CD4-positive, alpha-beta memory T cell (primary cell): Measurements from ENCODE around the gene CUX1. TPM values are rescaled to one million over a fixed set of nuclear protein-coding genes. Genes with fewer than 3 reads are reported as not detected.
"Not testable (repeated sequence)": the region's sequence is repeated elsewhere in the genome, so short reads cannot be mapped to it uniquely, and the experiment has no call there.

Experiments used
- CTCF ChIA-PET: fragments of 350-600 bp; sonication (Branson Sonifier 250); formaldehyde crosslinking; loops from one replicate; lab custom pipeline; 2021; ENCODE audit warnings: inconsistent platforms; ENCODE audit not compliant: partially characterized antibody; lab: Charles Lee
- POLR2A ChIA-PET: fragments of 350-600 bp; sonication (Branson Sonifier 250); formaldehyde crosslinking; loops from one replicate; lab custom pipeline; 2021; ENCODE audit not compliant: partially characterized antibody; lab: Charles Lee
- DNase-seq, 5 donors: peaks; one replicate each; pipeline versions ENCODE4 v3.0.0 to v3.0.0-alpha.2; 2020 to 2022; ENCODE audit warnings: mixed read lengths in 1 of 5
- H3K27ac ChIP-seq: one replicate; pipeline ENCODE4 v1.7.0; 2013; ENCODE audit warnings: low read depth, low read length
- H3K27me3 ChIP-seq: 2 replicates; pipeline ENCODE4 v1.7.0; 2013; ENCODE audit warnings: mild to moderate bottlenecking, low read length, moderate library complexity; ENCODE audit not compliant: insufficient read depth
- H3K36me3 ChIP-seq: 2 replicates; pipeline ENCODE4 v1.7.0; 2013; ENCODE audit warnings: mild to moderate bottlenecking, low read length, moderate library complexity; ENCODE audit not compliant: insufficient read depth
- H3K4me1 ChIP-seq: 2 replicates; pipeline ENCODE4 v1.7.0; 2013; ENCODE audit warnings: mild to moderate bottlenecking, low read length, moderate library complexity; ENCODE audit not compliant: insufficient read depth
- H3K4me3 ChIP-seq, 2 donors: one replicate each; pipeline ENCODE4 v1.7.0; 2013; ENCODE audit warnings: low read length in 2 of 2, mild to moderate bottlenecking in 1 of 2
- H3K9me3 ChIP-seq, 2 donors: one replicate each; pipeline ENCODE4 v1.7.0; 2013; ENCODE audit warnings: low read length in 2 of 2, control low read depth in 1 of 2; ENCODE audit not compliant: control insufficient read depth in 1 of 2
- H3K27ac Mint-ChIP-seq, 7 donors: one replicate each; pipeline ENCODE4 v1.8.0; 2020 to 2021; ENCODE audit warnings: mixed read lengths in 7 of 7, mild to moderate bottlenecking in 6 of 7, inconsistent platforms in 3 of 7, moderate library complexity in 3 of 7
- H3K27me3 Mint-ChIP-seq, 2 donors: one replicate each; pipeline ENCODE4 v1.8.0; 2020 to 2021; ENCODE audit warnings: mixed read lengths in 2 of 2
- H3K36me3 Mint-ChIP-seq, 2 donors: one replicate each; pipeline ENCODE4 v1.8.0; 2020 to 2021; ENCODE audit warnings: mixed read lengths in 2 of 2, inconsistent platforms in 1 of 2, mild to moderate bottlenecking in 1 of 2
- H3K4me1 Mint-ChIP-seq, 4 donors: one replicate each; pipeline ENCODE4 v1.8.0; 2020 to 2021; ENCODE audit warnings: mixed read lengths in 4 of 4, mild to moderate bottlenecking in 1 of 4
- H3K4me3 Mint-ChIP-seq, 8 donors: one replicate each; pipeline ENCODE4 v1.8.0; 2020 to 2021; ENCODE audit warnings: mixed read lengths in 8 of 8, mild to moderate bottlenecking in 7 of 8, moderate library complexity in 6 of 8, inconsistent platforms in 3 of 8
- H3K9me3 Mint-ChIP-seq, 8 donors: one replicate each; pipeline ENCODE4 v1.8.0; 2020 to 2021; ENCODE audit warnings: mixed read lengths in 8 of 8, mild to moderate bottlenecking in 5 of 8, inconsistent platforms in 3 of 8, moderate library complexity in 1 of 8
- intact Hi-C: fragments of 100-400 bp; cut with micrococcal nuclease; formaldehyde crosslinking; loops from one replicate; pipeline ENCODE4 v1.15.1; 2023
- polyA plus RNA-seq, 2 donors: library from polyadenylated mRNA; unstranded; fragments of 300-500 nt; fragmentation: Illumina TruSeq; gene quantifications; one replicate each; pipeline ENCODE4 v1.2.3, GENCODE V29; 2021
- total RNA-seq, 2 experiments: library from RNA; stranded (reverse); gene quantifications; one replicate each; pipeline ENCODE4 v1.2.3, GENCODE V29; 2021

Gene CUX1
- total and polyA plus RNA-seq, 4 experiments from 2014 or later = 2.1 to 47.6 (median 36.1) TPM

DNA sequence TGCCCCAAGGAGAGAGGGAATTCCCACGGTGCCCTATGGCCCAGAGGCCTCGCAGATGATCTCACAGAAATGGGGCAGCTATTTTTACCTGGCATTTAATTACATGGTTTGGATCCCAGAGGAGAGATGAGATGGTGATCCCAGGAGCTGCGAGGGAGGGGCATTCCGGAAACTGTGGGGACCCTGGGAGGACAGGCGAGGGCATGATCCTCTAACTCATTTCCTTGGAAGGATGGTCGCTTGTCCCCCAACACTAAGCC, 478.7 kb downstream of the CUX1 start:
- Mint-ChIP-seq H3K4me1 (peaks cover 4 to 9% (median 8%) of the 10 kb centered on the region in 4 donors), H3K4me3 (no peak overlapping the region), H3K27me3 (peaks cover 1 to 4% of the 10 kb centered on the region in 2 donors), H3K9me3 (peaks cover 0 to 1% (median 0%) of the 10 kb centered on the region in 8 donors), H3K27ac (no peak overlapping the region), H3K36me3 (no peaks in the 10 kb centered on the region)
- no peak overlapping the region for H3K27ac ChIP-seq
- CTCF ChIA-PET = no interaction called here
- H3K9me3 ChIP-seq = no peaks in the 10 kb centered on the region
- no peak overlapping the region for H3K4me3 ChIP-seq
- intact Hi-C loops = no loop called here
- H3K36me3 ChIP-seq = no peaks in the 10 kb centered on the region
- H3K27me3 ChIP-seq = no peaks in the 10 kb centered on the region
- no peak for DNase-seq
- peaks cover 9% of the 10 kb centered on the region for H3K4me1 ChIP-seq
- POLR2A ChIA-PET = interaction anchor here (1.8 kb wide), 1 partner anchor 9 kb away, joined by 5 read pairs; the partner anchor contains the start of gene SH2B2

DNA sequence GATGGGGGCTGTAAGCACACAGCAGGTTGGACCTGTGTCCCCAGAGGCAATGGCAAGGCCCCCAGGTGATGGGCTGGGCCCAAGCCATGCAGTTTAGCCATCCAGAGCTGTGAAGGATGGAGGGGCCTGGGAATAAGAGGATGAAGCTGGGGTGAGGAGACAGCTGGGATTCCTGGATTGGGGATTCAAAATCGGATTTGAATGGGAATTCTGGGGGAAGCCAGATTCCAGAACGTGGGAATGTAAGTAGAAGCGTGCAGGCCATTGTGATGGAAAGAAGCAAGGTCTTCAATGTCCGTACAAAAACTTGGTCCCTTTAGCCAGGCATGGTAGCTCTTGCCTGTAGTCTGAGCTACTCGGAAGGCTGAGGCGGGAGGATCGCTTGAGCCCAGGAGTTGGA, 479.1 kb downstream of the CUX1 start:
- no peaks in the 10 kb centered on the region for H3K36me3 ChIP-seq
- Mint-ChIP-seq H3K4me3 (no peak overlapping the region), H3K27ac (no peak overlapping the region), H3K27me3 (peaks cover 1 to 2% of the 10 kb centered on the region in 2 donors), H3K36me3 (no peaks in the 10 kb centered on the region), H3K4me1 (peaks cover under 1 to 6% (median 4%) of the 10 kb centered on the region in 4 donors), H3K9me3 (peaks cover 0 to 1% (median 0%) of the 10 kb centered on the region in 8 donors)
- ChIA-PET CTCF (no interaction called here), POLR2A (interaction anchor here (1.8 kb wide), 1 partner anchor 10 kb away, joined by 5 read pairs; the partner anchor contains the start of gene SH2B2)
- H3K27ac ChIP-seq = no peak overlapping the region
- H3K9me3 ChIP-seq = no peaks in the 10 kb centered on the region
- no peak overlapping the region for H3K4me3 ChIP-seq
- no peak for DNase-seq
- H3K4me1 ChIP-seq = peaks cover 5% of the 10 kb centered on the region
- intact Hi-C loops = no loop called here
- no peaks in the 10 kb centered on the region for H3K27me3 ChIP-seq

DNA sequence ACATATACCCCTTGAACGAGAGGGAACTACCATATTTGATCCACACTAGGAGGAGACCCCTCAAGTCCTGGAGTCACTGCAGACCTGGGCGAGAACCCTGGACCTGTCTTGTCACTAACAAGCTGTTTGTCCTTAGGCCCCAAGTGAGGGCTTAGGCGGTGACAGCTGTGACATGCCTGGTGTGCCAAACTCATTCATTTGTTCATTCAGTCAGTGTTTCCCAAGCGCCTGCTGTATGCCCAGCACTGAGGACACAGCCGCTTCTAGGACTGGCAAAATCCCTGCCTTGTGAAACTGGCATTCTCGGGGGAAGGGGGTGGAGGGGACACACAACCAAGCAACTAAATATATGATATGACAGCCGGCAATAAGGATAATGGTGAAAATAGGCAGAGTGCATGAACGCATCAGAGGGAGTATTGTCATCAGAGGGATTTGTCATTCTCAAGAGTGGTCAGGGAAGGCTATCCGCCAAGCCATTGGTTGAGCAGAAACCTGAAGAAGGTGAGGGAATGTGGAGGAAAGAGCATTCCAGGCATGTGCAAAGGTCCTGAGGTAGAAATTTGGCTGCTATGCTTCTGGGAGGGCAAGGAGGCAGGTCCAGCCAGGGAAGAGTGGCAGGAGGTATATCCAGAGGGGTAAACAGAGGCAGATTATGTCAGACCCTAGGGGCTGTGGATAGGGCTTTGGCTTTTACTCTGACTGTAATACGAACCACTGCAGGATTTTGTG, 480.2 kb downstream of the CUX1 start:
- Mint-ChIP-seq H3K9me3 (peaks cover 0 to 1% (median 0%) of the 10 kb centered on the region in 8 donors), H3K4me3 (no peak overlapping the region), H3K27me3 (peaks cover 0 to 1% of the 10 kb centered on the region in 2 donors), H3K27ac (peak overlapping the region in 1 of 7 donors; percentile 49), H3K36me3 (no peaks in the 10 kb centered on the region), H3K4me1 (no peaks in the 10 kb centered on the region)
- intact Hi-C loops = no loop called here
- Histone ChIP-seq H3K27ac (no peak overlapping the region), H3K36me3 (no peaks in the 10 kb centered on the region), H3K27me3 (no peaks in the 10 kb centered on the region), H3K9me3 (no peaks in the 10 kb centered on the region), H3K4me1 (no peaks in the 10 kb centered on the region), H3K4me3 (no peak overlapping the region)
- DNase-seq = no peak
- POLR2A ChIA-PET = interaction anchor here (1.8 kb wide), 1 partner anchor 11 kb away, joined by 5 read pairs; the partner anchor contains the start of gene SH2B2
- CTCF ChIA-PET = no interaction called here

DNA sequence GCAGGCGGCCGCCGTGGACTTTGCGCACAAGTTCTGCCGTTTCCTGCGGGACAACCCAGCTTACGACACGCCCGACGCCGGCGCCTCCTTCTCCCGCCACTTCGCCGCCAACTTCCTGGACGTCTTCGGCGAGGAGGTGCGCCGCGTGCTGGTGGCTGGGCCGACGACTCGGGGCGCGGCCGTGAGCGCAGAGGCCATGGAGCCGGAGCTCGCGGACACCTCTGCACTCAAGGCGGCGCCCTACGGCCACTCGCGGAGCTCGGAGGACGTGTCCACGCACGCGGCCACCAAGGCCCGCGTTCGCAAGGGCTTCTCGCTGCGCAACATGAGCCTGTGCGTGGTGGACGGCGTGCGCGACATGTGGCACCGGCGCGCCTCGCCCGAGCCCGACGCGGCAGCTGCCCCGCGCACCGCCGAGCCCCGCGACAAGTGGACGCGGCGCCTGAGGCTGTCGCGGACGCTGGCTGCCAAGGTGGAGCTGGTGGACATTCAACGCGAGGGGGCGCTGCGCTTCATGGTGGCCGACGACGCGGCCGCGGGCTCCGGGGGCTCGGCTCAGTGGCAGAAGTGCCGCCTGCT, 483.3 kb downstream of the CUX1 start:
- Mint-ChIP-seq H3K4me3 (no peak overlapping the region), H3K36me3 (no peaks in the 10 kb centered on the region), H3K9me3 (no peaks in the 10 kb centered on the region), H3K4me1 (peaks cover 0 to 5% (median 3%) of the 10 kb centered on the region in 4 donors), H3K27me3 (peaks cover 0 to 1% of the 10 kb centered on the region in 2 donors), H3K27ac (no peak overlapping the region)
- intact Hi-C loops = no loop called here
- ChIA-PET POLR2A (no interaction called here), CTCF (no interaction called here)
- Histone ChIP-seq H3K36me3 (no peaks in the 10 kb centered on the region), H3K4me1 (no peaks in the 10 kb centered on the region), H3K4me3 (no peak overlapping the region), H3K9me3 (no peaks in the 10 kb centered on the region), H3K27me3 (no peaks in the 10 kb centered on the region), H3K27ac (no peak overlapping the region)
- no peak for DNase-seq

DNA sequence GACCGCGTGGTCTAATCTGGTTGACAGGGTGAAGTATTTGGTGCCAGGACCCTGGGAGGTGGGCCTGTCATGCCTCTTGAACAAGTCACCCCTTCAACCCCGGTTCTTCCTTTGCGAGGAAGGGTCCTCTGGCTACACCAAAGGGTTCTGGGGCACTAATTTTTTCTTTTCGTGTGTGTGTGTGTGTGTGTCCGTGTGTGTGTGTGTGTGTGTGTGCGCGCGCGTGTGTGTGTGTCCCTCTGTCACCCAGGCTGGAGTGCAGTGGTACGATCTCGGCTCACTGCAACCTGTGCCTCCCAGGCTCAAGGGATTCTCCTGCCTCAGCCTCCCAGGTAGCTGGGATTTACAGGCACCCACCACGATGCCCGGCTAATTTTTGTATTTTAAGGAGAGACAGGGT, 483.9 kb downstream of the CUX1 start:
- DNase-seq, H3K4me3 ChIP-seq, H3K36me3 ChIP-seq, H3K27me3 ChIP-seq, H3K27ac ChIP-seq, H3K4me1 Mint-ChIP-seq, H3K4me3 Mint-ChIP-seq, H3K4me1 ChIP-seq, CTCF ChIA-PET, intact Hi-C loops, POLR2A ChIA-PET, H3K27ac Mint-ChIP-seq, H3K9me3 ChIP-seq, H3K36me3 Mint-ChIP-seq, H3K9me3 Mint-ChIP-seq, H3K27me3 Mint-ChIP-seq: not testable (repeated sequence)

DNA sequence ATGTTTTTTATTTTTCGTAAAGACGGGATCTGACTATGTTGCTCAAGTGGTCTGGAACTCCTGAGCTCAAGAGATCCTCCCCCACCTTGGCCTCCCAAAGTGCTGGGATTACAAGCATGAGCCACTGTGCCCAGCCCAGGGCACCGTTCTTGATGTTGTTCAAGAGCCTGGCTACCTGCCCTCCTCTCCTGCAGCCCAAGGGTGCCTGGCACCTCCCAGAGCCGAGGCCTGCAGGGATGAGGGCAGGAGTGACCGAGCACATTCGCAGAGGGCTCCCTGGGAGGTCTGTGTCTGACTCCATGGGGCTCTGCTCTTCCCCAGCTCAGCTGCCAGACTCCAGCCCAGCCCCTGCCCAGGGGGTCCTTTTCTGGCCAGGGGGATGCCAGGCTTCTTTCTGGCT, 484.6 kb downstream of the CUX1 start:
- no peak overlapping the region for H3K27ac ChIP-seq
- no peaks in the 10 kb centered on the region for H3K9me3 ChIP-seq
- Mint-ChIP-seq H3K9me3 (no peaks in the 10 kb centered on the region), H3K4me1 (peaks cover 0 to 9% (median 4%) of the 10 kb centered on the region in 4 donors), H3K4me3 (no peak overlapping the region), H3K27ac (no peak overlapping the region), H3K27me3 (no peaks in the 10 kb centered on the region), H3K36me3 (no peaks in the 10 kb centered on the region)
- H3K4me1 ChIP-seq = peaks cover 7% of the 10 kb centered on the region
- POLR2A ChIA-PET = no interaction called here
- CTCF ChIA-PET = no interaction called here
- no peak for DNase-seq
- intact Hi-C loops = no loop called here
- H3K27me3 ChIP-seq = no peaks in the 10 kb centered on the region
- H3K36me3 ChIP-seq = no peaks in the 10 kb centered on the region
- H3K4me3 ChIP-seq = no peak overlapping the region

DNA sequence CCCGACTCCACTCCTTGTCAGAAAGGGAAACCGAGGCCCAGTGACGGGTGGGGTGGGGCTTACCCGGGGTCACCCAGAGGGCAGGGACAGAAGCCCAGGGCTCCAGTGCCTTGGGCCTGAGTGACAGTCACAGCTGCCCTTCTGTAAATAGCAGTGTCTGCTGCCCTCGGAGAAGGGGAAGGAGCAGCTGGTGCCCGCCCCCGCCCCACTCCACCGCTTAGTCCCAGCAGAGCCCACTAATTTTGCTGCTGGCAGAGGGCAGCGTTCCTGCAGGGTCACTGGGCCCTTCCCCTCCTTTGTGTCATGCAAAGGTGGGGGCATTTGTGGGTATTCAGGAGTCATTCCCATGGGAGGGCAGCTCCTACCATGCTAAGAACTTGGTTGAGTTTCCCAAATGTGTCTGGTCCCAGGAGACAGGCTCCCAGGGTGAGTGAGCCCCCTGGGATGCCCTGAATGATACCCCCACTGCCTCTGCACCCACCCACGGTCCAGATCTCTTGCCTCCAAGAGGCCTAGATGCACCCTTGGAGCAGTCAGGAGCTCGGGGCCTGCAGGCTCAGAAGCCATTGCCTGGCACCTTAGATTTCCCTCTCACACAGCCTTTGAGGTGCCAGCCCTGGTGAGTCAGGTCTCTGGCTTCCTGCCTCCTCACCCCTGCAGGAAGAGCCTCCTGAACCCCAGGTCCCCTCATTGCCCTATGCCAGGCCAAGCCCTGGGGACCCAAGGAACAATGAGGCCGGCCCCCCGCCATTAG, 486.4 kb downstream of the CUX1 start:
- Histone ChIP-seq H3K4me1 (peaks cover 15% of the 10 kb centered on the region), H3K27me3 (no peaks in the 10 kb centered on the region), H3K27ac (no peak overlapping the region), H3K36me3 (no peaks in the 10 kb centered on the region), H3K4me3 (no peak overlapping the region), H3K9me3 (no peaks in the 10 kb centered on the region)
- CTCF ChIA-PET = no interaction called here
- intact Hi-C loops = no loop called here
- Mint-ChIP-seq H3K9me3 (no peaks in the 10 kb centered on the region), H3K4me1 (peaks cover 0 to 15% (median 7%) of the 10 kb centered on the region in 4 donors), H3K27me3 (no peaks in the 10 kb centered on the region), H3K27ac (no peak overlapping the region), H3K4me3 (no peak overlapping the region), H3K36me3 (no peaks in the 10 kb centered on the region)
- DNase-seq = no peak
- POLR2A ChIA-PET = no interaction called here
